ENCODE results near the gene SV2B. TPM values are rescaled to one million over a fixed set of nuclear protein-coding genes. Genes with fewer than 3 reads are reported as not detected.
A peak's percentile ranks its signal among the peaks of the same experiment; 100 is the strongest.

The SV2B gene
- total RNA-seq, 1 donor: not detected

DNA sequence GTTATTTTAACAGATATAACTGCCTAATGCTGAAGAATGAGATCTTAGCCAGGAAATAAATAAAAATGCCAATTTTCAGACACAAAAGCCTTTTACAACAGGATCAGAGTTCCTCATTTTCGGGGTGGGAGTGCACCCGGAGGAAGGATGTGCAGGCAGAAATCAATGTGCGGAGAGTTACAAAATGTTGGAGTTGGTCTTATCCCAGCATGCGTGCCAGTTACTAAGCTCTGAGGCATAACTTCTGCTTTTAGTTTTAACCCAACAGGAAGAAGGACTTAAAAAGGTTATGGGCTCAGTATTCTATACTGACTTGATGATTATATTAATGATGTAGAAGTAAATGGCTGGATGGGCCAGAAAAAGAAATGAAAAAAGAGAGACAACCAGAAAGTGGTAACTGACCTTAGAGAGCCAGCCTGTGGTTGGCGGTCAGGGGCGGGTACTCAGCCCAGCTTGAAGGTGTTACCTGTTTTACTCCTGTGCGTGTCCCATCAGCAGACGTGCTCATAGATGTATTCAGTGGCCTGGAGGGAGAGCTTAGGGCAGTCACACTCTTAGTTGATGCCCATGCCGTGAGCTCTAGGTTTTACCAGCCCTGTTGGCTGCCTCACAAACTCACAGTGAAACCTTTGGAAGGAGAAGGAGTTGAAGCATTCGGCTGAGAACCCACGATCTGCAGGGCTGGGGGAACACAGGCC is 164.7 kb downstream of the SV2B start:
- TF ChIP-seq, protein P1, sequence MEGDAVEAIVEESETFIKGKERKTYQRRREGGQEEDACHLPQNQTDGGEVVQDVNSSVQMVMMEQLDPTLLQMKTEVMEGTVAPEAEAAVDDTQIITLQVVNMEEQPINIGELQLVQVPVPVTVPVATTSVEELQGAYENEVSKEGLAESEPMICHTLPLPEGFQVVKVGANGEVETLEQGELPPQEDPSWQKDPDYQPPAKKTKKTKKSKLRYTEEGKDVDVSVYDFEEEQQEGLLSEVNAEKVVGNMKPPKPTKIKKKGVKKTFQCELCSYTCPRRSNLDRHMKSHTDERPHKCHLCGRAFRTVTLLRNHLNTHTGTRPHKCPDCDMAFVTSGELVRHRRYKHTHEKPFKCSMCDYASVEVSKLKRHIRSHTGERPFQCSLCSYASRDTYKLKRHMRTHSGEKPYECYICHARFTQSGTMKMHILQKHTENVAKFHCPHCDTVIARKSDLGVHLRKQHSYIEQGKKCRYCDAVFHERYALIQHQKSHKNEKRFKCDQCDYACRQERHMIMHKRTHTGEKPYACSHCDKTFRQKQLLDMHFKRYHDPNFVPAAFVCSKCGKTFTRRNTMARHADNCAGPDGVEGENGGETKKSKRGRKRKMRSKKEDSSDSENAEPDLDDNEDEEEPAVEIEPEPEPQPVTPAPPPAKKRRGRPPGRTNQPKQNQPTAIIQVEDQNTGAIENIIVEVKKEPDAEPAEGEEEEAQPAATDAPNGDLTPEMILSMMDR (IDR thresholded peaks at IDR 0.05; ENCODE audit: insufficient read depth, low read depth, low read length): no peak
- no peak for DNase-seq (ENCODE audit: low read depth)
- no peak overlapping the region for H3K4me3 ChIP-seq (ENCODE audit: low read depth, low read length)

DNA sequence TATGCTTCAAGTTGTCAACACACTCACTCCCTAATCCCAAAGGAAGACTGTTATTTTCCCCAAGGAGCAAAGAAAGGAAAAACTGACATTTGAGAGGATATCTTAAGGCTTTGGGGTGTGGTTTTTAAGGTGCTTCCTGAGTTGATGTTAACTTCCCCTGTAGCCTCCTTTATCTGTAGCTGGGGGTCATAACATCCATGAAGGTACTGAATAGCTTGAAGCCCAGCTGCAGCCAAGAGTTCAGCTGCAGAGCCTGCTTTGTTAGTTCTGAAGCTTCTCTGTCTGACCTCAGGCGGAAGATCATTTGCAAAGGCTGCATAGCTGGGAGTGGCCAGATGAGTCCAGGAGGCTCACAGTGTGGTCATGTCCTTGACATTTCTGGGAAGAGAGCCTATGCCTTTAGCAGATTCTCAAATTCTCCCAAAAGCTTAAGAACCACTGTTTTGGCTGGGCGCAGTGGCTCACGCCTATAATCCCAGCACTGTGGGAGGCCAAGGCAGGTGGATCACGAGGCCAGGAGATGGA is 165.4 kb downstream of the SV2B start:
- TF ChIP-seq, protein P1 (IDR thresholded peaks at IDR 0.05; ENCODE audit: insufficient read depth, low read depth, low read length): no peak
- DNase-seq (ENCODE audit: low read depth): no peak
- no peak overlapping the region for H3K4me3 ChIP-seq (ENCODE audit: low read depth, low read length)

DNA sequence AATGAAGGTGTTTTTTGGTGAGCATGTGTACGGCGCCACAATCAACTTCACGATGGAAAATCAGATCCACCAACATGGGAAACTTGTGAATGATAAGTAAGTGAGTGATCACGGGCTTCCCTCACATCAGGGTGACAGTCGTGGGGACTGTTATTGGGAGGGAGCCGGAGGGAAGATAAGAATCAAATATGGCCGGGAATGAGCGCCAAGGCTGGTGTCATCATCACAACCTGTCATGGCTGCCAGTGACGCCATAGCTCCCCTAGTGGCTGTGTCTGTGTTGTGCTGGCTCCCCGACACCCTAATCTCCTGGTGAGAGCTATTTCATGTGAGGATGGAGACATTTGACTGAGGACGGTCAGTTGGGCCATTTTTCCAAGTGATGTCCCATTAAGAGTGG is 168.5 kb downstream of the SV2B start:
- no peak overlapping the region for H3K4me3 ChIP-seq (ENCODE audit: low read depth, low read length)
- DNase-seq (ENCODE audit: low read depth): no peak
- TF ChIP-seq, protein P1 (IDR thresholded peaks at IDR 0.05; ENCODE audit: insufficient read depth, low read depth, low read length): peak; percentile 31

DNA sequence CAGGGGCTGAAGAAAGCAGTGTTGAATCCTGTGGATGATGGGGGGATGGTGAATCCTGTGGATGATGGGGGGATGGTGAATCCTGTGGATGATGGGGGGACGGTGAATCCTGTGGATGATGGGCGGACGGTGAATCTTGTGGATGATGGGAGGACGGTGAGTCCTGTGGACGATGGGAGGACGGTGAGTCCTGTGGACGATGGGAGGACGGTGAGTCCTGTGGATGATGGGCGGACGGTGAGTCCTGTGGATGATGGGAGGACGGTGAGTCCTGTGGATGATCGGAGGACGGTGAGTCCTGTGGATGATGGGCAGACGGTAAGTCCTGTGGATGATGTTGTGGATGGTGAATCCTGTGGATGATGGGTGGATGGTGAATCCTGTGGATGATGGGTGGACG is 170.7 kb downstream of the SV2B start:
- DNase-seq (ENCODE audit: low read depth): no peak
- TF ChIP-seq, protein P1 (IDR thresholded peaks at IDR 0.05; ENCODE audit: insufficient read depth, low read depth, low read length): no peak
- H3K4me3 ChIP-seq (ENCODE audit: low read depth, low read length): no peak overlapping the region

DNA sequence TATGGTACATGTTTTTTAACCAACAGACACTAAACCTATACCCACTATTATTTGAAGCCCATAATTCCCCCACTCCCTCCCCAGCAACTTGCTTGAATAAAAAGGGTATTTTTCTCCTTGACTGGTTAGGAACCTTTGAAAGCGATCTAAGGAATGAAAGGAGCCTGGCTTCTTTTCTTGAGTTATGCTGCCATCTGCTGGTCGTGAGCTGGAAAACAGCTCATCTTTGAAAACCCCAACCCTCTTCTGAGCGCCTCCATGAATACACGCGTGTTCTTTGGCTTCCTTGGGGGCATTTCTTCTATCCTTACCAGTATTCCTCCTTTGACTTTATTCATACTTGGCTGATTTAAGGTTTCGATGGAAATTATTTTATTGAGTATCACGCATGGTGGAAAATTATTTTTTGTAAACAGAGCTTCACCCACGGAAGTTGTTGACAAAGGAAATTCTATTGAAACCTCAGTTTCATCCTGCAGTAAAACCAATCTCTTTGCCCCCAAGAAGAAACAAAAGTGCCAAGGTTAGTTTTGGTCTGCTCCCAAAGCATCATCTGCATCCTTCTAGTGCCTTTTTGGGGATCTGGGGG is 171.6 kb downstream of the SV2B start:
- no peak overlapping the region for H3K4me3 ChIP-seq (ENCODE audit: low read depth, low read length)
- DNase-seq (ENCODE audit: low read depth): peak; percentile 72
- TF ChIP-seq, protein P1 (IDR thresholded peaks at IDR 0.05; ENCODE audit: insufficient read depth, low read depth, low read length): peak; percentile 76

DNA sequence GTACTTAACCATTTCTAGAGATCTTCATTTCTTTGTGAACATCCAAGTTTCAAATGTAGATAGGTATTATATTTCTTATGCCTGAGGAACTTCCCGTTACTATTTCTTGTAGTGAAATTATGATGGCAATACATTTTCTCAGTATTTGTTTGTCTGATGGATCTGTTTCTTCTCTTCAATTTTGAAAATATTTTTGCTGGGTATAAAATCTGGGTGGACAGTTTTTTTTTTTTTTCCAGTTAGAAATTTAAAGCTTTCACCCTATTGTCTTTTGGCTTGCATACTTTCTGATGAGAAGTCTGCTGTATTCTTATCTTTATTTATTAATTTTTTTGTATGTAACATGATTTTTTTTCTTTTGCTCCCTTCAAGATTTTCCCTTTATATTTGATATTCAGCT is 175.8 kb downstream of the SV2B start:
- TF ChIP-seq, protein P1 (IDR thresholded peaks at IDR 0.05; ENCODE audit: insufficient read depth, low read depth, low read length): no peak
- no peak overlapping the region for H3K4me3 ChIP-seq (ENCODE audit: low read depth, low read length)
- no peak for DNase-seq (ENCODE audit: low read depth)

Data from fibroblast of villous mesenchyme (primary cell).